Tibial nerve (tissue), 4 donors: ENCODE results near the gene OR11G2.

ENCODE experiments used
- CTCF ChIP-seq, 5 experiments: fragments of 200-600 bp in 3 of 5; fragments of 450-650 bp in 2 of 5; sonication (generic) in 3 of 5; IDR thresholded peaks; one replicate each; pipeline ENCODE4 v1.5.1; 2016 to 2019; ENCODE audit warnings: antibody characterized with exemption in 5 of 5, mild to moderate bottlenecking in 3 of 5, moderate library complexity in 2 of 5
- EP300 ChIP-seq, 2 donors: sonication (generic); formaldehyde crosslinking; IDR thresholded peaks; one replicate each; pipeline ENCODE4 v1.6.1; 2017; ENCODE audit warnings: antibody characterized with exemption in 2 of 2, mild to moderate bottlenecking in 1 of 2
- POLR2A ChIP-seq, 2 donors: fragments of 450-650 bp; IDR thresholded peaks; one replicate each; pipeline ENCODE4 v1.6.1; 2017; ENCODE audit warnings: antibody characterized with exemption in 2 of 2, mild to moderate bottlenecking in 2 of 2, moderate library complexity in 2 of 2

DNA sequence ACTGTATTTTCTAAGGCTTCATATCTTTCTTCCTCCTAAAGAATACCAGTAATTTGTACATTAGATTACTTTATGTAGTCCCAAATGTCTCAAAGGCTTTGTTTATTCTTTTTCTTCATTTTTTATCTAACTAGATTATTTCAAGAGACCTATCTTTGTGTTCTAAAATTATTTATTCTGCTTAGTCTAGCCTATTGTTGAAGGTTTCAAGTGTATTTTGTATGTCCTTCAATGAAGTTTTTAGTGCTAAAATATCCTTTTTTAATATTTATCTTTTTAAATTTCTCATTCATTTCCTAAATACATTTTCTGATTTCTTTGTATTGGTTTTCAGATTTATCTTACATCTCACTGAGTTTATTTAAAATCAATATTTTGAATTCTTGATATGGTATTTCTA, 26.2 kb upstream of the OR11G2 start:
- no peak for TF ChIP-seq POLR2A (IDR thresholded peaks at IDR 0.05)
- no peak for TF ChIP-seq CTCF (IDR thresholded peaks at IDR 0.05)
- no peak for TF ChIP-seq EP300 (IDR thresholded peaks at IDR 0.05)
